ENCODE measurements around the gene LRIG1.

DNA sequence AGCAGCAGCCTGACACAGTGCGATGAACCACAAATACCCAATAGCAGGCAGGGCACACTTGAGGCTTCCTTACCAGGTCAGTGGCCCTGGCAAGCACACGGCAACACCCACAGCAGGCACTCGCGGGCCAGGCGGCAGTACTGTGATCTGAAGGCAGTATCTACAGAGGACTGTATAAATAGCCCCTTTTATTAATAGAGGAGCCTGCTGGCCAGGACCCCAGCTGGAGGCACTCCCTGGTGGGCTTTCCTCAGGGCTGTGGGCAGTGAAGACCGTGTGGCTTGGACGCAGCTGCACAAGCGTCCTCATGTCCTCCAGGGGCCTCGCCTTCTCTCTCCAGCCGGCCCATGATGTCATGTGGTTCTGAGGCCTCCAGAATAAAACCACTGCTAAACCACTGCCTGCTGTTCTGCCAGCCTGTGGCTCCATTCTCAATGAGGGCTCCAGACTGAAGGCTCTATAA is 44.1 kb downstream of the LRIG1 start:
- TF ChIP-seq GABPA (IDR thresholded peaks at IDR 0.05; ENCODE audit: low read depth) (no peak), RAD51 (IDR thresholded peaks at IDR 0.05) (no peak), MXI1 (IDR thresholded peaks at IDR 0.05; ENCODE audit: low read depth, low read length) (no peak), CTCF (IDR thresholded peaks at IDR 0.05 in 2 of 3, conservative IDR thresholded peaks at IDR 0.05 in 1 of 3; ENCODE audit: control insufficient read depth in 2 of 3, extremely low read depth in 1 of 3, insufficient read depth in 1 of 3, low read depth in 3 of 3, low read length in 3 of 3) (no peak), POLR2AphosphoS2 (IDR thresholded peaks at IDR 0.05; ENCODE audit: low read depth, low read length) (no peak), POLR2AphosphoS5 (IDR thresholded peaks at IDR 0.05; ENCODE audit: low read length) (no peak), SUPT20H (IDR thresholded peaks at IDR 0.05; ENCODE audit: borderline replicate concordance, control insufficient read depth, low read depth, low read length) (no peak), MTA3 (IDR thresholded peaks at IDR 0.05; ENCODE audit: borderline replicate concordance, low read length) (no peak), EP300 (IDR thresholded peaks at IDR 0.05; ENCODE audit: borderline replicate concordance in 1 of 2, control insufficient read depth in 1 of 2, low read depth in 2 of 2, low read length in 2 of 2) (no peak), CHD1 (IDR thresholded peaks at IDR 0.05; ENCODE audit: low read depth, low read length) (no peak), ETV6 (conservative IDR thresholded peaks at IDR 0.05 in 1 of 2, IDR thresholded peaks at IDR 0.05 in 1 of 2; ENCODE audit: borderline replicate concordance in 1 of 2, low read depth in 1 of 2) (no peak), CBFB (IDR thresholded peaks at IDR 0.05; ENCODE audit: low read depth) (no peak), DPF2 (IDR thresholded peaks at IDR 0.05) (no peak)
- TF ChIP-seq, protein P1, sequence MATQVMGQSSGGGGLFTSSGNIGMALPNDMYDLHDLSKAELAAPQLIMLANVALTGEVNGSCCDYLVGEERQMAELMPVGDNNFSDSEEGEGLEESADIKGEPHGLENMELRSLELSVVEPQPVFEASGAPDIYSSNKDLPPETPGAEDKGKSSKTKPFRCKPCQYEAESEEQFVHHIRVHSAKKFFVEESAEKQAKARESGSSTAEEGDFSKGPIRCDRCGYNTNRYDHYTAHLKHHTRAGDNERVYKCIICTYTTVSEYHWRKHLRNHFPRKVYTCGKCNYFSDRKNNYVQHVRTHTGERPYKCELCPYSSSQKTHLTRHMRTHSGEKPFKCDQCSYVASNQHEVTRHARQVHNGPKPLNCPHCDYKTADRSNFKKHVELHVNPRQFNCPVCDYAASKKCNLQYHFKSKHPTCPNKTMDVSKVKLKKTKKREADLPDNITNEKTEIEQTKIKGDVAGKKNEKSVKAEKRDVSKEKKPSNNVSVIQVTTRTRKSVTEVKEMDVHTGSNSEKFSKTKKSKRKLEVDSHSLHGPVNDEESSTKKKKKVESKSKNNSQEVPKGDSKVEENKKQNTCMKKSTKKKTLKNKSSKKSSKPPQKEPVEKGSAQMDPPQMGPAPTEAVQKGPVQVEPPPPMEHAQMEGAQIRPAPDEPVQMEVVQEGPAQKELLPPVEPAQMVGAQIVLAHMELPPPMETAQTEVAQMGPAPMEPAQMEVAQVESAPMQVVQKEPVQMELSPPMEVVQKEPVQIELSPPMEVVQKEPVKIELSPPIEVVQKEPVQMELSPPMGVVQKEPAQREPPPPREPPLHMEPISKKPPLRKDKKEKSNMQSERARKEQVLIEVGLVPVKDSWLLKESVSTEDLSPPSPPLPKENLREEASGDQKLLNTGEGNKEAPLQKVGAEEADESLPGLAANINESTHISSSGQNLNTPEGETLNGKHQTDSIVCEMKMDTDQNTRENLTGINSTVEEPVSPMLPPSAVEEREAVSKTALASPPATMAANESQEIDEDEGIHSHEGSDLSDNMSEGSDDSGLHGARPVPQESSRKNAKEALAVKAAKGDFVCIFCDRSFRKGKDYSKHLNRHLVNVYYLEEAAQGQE (IDR thresholded peaks at IDR 0.05; ENCODE audit: low read depth, low read length): no peak
